Keratinocyte (primary cell): ENCODE measurements around the gene ASTL. TPM values are rescaled to one million over a fixed set of nuclear protein-coding genes. Genes with fewer than 3 reads are reported as not detected.

Experiments
- DNase-seq: peaks from one replicate; pipeline ENCODE4 v3.0.0-alpha.2; 2011; ENCODE audit warnings: low read depth, missing footprints, low spot score
- FAIRE-seq: peaks from 2 replicates; lab custom pipeline; 2011; peaks lifted over from hg19 to GRCh38; lab: Jason Lieb, UNC
- H2AFZ ChIP-seq: 2 replicates; pipeline ENCODE4 v1.6.0; 2012; ENCODE audit warnings: low read length, control low read depth, inconsistent platforms; ENCODE audit not compliant: control insufficient read depth
- H3K27ac ChIP-seq: 2 replicates; pipeline ENCODE4 v1.5.1; 2011; ENCODE audit warnings: low read length; ENCODE audit not compliant: control insufficient read depth, insufficient read depth
- H3K27me3 ChIP-seq: 3 replicates; pipeline ENCODE4 v1.6.0; 2011; ENCODE audit warnings: low read length; ENCODE audit not compliant: control insufficient read depth, insufficient read depth; ENCODE audit errors: extremely low read depth
- H3K36me3 ChIP-seq, 2 experiments: 2 replicates in 1 of 2; 3 replicates in 1 of 2; pipeline ENCODE4 v1.5.1; 2011; ENCODE audit warnings: low read length in 2 of 2, mild to moderate bottlenecking in 1 of 2; ENCODE audit not compliant: control insufficient read depth in 2 of 2, insufficient read depth in 2 of 2; ENCODE audit errors: extremely low read depth in 1 of 2
- H3K4me1 ChIP-seq: 3 replicates; pipeline ENCODE4 v1.5.1; 2011; ENCODE audit warnings: low read length; ENCODE audit not compliant: control insufficient read depth, insufficient read depth; ENCODE audit errors: extremely low read depth
- H3K4me2 ChIP-seq: 3 replicates; pipeline ENCODE4 v1.6.0; 2011; ENCODE audit warnings: low read depth, low read length; ENCODE audit not compliant: control insufficient read depth, insufficient read depth; ENCODE audit errors: extremely low read depth
- H3K4me3 ChIP-seq, 3 experiments: fragments of 200-600 bp in 1 of 3; sonication (generic) in 1 of 3; 2 replicates in 2 of 3; 3 replicates in 1 of 3; pipeline ENCODE4 v1.5.1; 2011 to 2016; ENCODE audit warnings: low read length in 3 of 3, mild to moderate bottlenecking in 3 of 3, control low read depth in 2 of 3, inconsistent platforms in 1 of 3, low read depth in 1 of 3, mixed read lengths in 1 of 3, mixed run types in 1 of 3, moderate library complexity in 1 of 3; ENCODE audit not compliant: control insufficient read depth in 2 of 3, insufficient read depth in 2 of 3; ENCODE audit errors: extremely low read depth in 1 of 3
- H3K79me2 ChIP-seq: 2 replicates; pipeline ENCODE4 v1.6.0; 2012; ENCODE audit warnings: low read length; ENCODE audit not compliant: control insufficient read depth, insufficient read depth
- H3K9ac ChIP-seq: 3 replicates; pipeline ENCODE4 v1.6.0; 2011; ENCODE audit warnings: low read length; ENCODE audit not compliant: control insufficient read depth, insufficient read depth; ENCODE audit errors: extremely low read depth
- H3K9me1 ChIP-seq: 3 replicates; pipeline ENCODE4 v1.6.0; 2011; ENCODE audit warnings: low read length; ENCODE audit not compliant: control insufficient read depth, insufficient read depth; ENCODE audit errors: extremely low read depth
- H3K9me3 ChIP-seq: 2 replicates; pipeline ENCODE4 v1.5.1; 2012; ENCODE audit warnings: low read depth, low read length; ENCODE audit not compliant: control insufficient read depth
- H4K20me1 ChIP-seq: 3 replicates; pipeline ENCODE4 v1.6.0; 2011; ENCODE audit warnings: low read length; ENCODE audit not compliant: control insufficient read depth, insufficient read depth; ENCODE audit errors: extremely low read depth
- EZH2 ChIP-seq: IDR thresholded peaks from one replicate; pipeline ENCODE4 v1.6.1; 2012; ENCODE audit warnings: inconsistent platforms, mild to moderate bottlenecking, low read length, moderate library complexity
- dilution Hi-C: fragments of 300-500 bp; cut with MboI; formaldehyde crosslinking; loops from one replicate; pipeline ENCODE4 v1.7.0; 2020; ENCODE audit warnings: low sequenced_read_pairs; ENCODE audit not compliant: extremely low pct_ligation_motif_present
- polyA plus RNA-seq, 5 experiments: library from polyadenylated mRNA; depleted of rRNA in 3 of 5; stranded (reverse) in 3 of 5; stranded (forward) in 1 of 5; unstranded in 1 of 5; fragments of >200 nt; gene quantifications; 1 replicate in 1 of 5; 2 replicates in 3 of 5; 3 replicates in 1 of 5; pipeline versions ENCODE4 v1.2.1 to v1.2.3, GENCODE V29; 2011 to 2012; ENCODE audit warnings: missing spikeins in 2 of 5, low read depth in 1 of 5, low replicate concordance in 1 of 5
- TF ChIP-seq, protein P1 (sequence below), 3 experiments: IDR thresholded peaks in 1 of 3; conservative IDR thresholded peaks in 1 of 3; optimal IDR thresholded peaks in 1 of 3; 2 replicates in 2 of 3; 3 replicates in 1 of 3; pipeline versions ENCODE3 to v1.5.1; 2011; ENCODE audit warnings: low read length in 3 of 3, mild to moderate bottlenecking in 3 of 3, moderate library complexity in 2 of 3, control low read depth in 1 of 3, inconsistent platforms in 1 of 3; ENCODE audit not compliant: insufficient read depth in 2 of 3; ENCODE audit errors: extremely low read depth in 1 of 3

The ASTL gene
- polyA plus RNA-seq, 1 donor (not counting 4 experiments of a cell fraction or from before 2014, with no cell fraction given), result not detected

DNA sequence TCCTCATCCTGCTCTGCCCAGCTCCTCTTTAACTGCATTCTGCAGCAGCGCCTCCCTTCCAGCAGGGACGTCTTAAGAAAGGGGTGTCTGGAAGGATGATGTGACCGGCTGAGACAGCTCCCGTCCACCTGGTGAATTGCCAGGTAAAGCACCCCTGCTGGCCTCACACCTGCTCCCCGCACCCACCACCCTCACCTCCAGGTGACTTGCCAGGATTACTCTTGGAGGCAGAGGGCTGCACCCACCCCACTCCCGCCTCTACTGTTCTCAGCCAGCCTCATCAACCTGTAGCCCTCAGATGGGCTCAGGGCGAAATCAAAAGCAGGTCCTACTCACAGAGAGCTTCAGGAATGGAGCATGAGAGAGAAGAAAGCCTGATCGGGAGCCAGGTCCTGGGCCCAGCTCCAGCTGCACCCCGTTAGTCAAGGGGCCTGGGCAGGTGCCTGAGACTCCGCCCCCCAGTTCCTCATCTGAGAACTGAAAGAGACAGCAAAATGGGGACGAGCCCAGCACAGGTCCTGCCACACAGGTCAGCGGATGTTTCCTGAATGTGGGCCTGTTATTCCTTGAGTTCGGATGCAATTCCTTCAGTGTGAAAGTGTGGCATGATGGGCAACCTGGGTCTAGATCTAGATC is 27.6 kb downstream of the ASTL start:
- dilution Hi-C loops, result no loop called here
- FAIRE-seq (no peak), DNase-seq (no peak)
- Histone ChIP-seq H3K9me3 (no peaks in the 10 kb centered on the region), H3K79me2 (no peaks in the 10 kb centered on the region), H3K9ac (no peak overlapping the region), H3K4me1 (no peaks in the 10 kb centered on the region), H2AFZ (no peak overlapping the region), H3K4me3 (no peak overlapping the region), H3K27me3 (peaks cover 17% of the 10 kb centered on the region), H3K27ac (no peak overlapping the region), H4K20me1 (no peaks in the 10 kb centered on the region), H3K36me3 (no peaks in the 10 kb centered on the region), H3K9me1 (no peaks in the 10 kb centered on the region), H3K4me2 (no peak overlapping the region)
- TF ChIP-seq, protein P1, sequence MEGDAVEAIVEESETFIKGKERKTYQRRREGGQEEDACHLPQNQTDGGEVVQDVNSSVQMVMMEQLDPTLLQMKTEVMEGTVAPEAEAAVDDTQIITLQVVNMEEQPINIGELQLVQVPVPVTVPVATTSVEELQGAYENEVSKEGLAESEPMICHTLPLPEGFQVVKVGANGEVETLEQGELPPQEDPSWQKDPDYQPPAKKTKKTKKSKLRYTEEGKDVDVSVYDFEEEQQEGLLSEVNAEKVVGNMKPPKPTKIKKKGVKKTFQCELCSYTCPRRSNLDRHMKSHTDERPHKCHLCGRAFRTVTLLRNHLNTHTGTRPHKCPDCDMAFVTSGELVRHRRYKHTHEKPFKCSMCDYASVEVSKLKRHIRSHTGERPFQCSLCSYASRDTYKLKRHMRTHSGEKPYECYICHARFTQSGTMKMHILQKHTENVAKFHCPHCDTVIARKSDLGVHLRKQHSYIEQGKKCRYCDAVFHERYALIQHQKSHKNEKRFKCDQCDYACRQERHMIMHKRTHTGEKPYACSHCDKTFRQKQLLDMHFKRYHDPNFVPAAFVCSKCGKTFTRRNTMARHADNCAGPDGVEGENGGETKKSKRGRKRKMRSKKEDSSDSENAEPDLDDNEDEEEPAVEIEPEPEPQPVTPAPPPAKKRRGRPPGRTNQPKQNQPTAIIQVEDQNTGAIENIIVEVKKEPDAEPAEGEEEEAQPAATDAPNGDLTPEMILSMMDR (optimal IDR thresholded peaks at IDR 0.05 in 1 of 3, IDR thresholded peaks at IDR 0.05 in 1 of 3, conservative IDR thresholded peaks at IDR 0.05 in 1 of 3; ENCODE audit: extremely low read depth in 1 of 3, insufficient read depth in 2 of 3, low read length in 3 of 3), result no peak

DNA sequence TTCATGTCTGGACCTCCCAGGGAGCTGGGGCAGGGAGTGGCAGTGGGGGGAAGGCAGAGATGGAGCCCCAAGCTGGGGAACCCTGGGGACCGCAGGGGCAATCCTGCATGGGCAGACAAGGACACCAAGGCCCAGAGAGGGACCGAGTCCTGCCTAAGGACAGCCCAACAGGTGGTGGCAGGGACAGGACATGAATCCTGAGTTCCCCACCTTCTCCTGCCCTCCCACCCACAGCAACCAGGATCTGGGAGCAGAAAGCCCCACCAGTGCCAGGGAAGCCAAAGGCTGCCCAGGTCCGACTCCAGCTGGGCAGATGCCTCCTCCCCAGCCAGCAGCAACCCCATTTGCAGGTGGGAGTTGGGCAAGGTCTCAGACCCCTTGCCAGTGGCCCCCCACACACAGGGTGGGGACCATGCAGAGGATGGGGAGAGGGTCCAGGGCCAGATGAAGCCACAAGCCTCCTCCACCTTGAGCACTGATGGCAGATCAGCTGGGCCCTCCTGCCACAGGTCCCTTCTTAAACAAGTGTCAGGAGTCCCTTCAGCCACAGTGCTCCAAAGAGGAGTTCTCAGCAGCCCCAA is 28.3 kb downstream of the ASTL start:
- H3K4me3 ChIP-seq, result no peak overlapping the region
- no peaks in the 10 kb centered on the region for H3K79me2 ChIP-seq
- TF ChIP-seq, protein P1 (optimal IDR thresholded peaks at IDR 0.05 in 1 of 3, IDR thresholded peaks at IDR 0.05 in 1 of 3, conservative IDR thresholded peaks at IDR 0.05 in 1 of 3; ENCODE audit: extremely low read depth in 1 of 3, insufficient read depth in 2 of 3, low read length in 3 of 3), result no peak
- no peak for TF ChIP-seq EZH2
- H3K4me1 ChIP-seq, result no peaks in the 10 kb centered on the region
- H2AFZ ChIP-seq, result no peak overlapping the region
- H3K27me3 ChIP-seq, result peaks cover 17% of the 10 kb centered on the region
- dilution Hi-C loops, result no loop called here
- H3K9ac ChIP-seq, result no peak overlapping the region
- DNase-seq (no peak), FAIRE-seq (no peak)
- H3K27ac ChIP-seq, result no peak overlapping the region
- H3K36me3 ChIP-seq, result no peaks in the 10 kb centered on the region
- H3K4me2 ChIP-seq, result no peak overlapping the region
- H4K20me1 ChIP-seq, result no peaks in the 10 kb centered on the region
- H3K9me3 ChIP-seq, result peaks cover 3% of the 10 kb centered on the region
- H3K9me1 ChIP-seq, result no peaks in the 10 kb centered on the region
